ENCODE results near the gene CDR2.
"Not testable (repeated sequence)": the region's sequence is repeated elsewhere in the genome, so short reads cannot be mapped to it uniquely, and the experiment has no call there.

The CDR2 gene

DNA sequence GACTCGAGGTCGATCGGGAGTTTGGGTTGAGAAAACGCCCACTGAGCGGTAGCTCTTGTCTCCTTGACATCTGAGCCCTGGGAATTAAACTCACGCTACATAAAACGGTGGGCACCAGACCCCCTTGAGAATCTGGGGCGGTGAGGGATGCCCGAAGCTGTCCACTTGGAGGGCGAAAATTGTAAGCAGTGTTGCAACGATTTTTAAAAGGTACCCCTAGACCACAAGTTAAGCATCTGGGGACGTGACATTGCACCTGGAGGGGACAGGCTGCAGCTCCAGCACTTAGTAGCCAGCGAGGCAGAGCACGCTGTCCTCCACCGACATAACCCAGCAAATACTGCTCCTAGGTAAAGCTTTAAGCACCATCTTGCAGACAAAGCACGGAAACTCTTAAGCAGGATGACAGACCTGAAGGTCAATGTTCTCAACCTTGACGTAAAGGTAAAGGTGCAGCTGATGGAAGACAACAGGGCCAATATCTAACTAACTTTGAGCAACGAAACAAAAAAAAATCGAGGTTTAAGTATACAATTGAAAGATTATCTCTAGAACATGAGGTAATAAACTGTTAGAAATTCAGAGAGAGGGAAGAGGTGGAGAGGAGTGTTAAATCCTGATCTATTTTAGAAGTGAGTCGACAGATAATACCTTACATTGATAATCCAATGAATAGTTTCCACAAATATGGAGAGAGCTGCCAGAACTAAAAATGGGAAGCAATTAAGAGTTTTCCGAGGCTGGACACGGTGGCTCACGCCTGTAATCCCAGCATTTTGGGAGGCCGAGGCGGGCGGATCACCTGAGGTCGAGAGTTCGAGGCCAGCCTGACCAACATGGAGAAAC is 921 bp upstream of the CDR2 start:
- no peak for DNase-seq

DNA sequence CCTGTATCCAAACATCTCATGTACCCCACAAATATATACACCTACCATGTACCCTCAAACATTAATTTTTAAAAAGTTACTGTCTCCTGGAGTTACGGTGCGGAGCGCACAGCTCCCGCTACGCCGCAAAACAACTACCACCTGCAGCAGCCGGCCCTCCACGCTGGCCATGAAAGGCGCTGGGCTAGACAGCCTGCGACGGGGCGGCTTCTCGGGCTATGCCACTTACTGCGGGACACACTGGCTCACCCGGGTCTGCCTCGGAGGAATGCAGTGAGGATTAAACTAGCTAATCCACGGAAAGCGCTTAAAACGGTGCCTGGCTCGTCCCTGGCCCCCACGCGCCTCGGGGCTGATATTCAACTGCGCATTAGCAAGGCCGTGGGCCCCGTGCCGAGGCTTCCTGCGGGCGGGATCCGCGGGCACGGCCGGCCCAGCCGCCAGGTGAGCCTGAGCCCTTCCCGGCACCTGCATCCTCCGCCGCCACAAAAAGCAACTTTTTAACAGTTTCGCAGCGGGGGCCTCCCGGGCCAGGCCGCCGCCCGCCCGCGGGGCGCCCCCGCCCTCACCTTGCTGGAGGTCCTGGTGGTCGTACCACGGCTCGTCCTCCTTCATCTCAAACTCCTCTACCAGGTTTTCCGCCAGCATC is 633 bp downstream of the CDR2 start:
- no peak for DNase-seq

DNA sequence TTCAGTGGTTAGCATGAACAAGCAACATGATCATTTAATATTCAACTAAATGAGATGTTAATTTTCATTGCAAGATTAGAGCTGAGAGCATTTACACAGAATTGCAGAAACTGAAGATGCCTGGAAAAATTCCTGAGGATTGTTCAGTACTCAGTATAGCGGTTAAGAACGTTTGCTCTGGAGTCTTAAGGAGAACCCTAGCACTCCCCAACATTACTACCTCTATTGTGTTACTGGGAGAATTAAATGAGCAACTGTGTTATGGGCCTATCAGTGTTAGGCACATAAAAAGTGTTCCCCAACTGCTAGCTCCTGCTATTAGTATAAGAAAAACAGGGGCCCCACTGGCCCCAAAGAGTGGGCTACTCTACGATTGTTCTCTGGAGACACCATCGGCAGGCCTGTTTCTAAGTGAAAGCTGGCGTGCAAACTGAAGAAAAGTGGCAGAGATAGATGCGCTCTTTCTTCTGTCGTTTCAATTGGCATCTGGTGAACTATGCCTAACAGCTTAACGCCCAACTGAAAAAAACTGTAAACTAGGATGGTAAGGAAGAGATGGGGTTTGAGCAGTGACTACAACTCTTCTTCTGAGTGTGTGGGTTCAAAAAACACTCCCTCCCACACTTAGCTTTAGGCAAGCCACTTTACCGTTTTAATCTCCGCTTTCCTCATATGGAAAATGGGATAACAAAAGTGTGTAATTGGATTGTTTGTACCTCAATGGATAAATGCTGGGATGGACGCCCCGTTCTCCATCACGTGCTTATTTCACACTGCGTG is 1.3 kb downstream of the CDR2 start:
- peak; percentile 24 for DNase-seq

DNA sequence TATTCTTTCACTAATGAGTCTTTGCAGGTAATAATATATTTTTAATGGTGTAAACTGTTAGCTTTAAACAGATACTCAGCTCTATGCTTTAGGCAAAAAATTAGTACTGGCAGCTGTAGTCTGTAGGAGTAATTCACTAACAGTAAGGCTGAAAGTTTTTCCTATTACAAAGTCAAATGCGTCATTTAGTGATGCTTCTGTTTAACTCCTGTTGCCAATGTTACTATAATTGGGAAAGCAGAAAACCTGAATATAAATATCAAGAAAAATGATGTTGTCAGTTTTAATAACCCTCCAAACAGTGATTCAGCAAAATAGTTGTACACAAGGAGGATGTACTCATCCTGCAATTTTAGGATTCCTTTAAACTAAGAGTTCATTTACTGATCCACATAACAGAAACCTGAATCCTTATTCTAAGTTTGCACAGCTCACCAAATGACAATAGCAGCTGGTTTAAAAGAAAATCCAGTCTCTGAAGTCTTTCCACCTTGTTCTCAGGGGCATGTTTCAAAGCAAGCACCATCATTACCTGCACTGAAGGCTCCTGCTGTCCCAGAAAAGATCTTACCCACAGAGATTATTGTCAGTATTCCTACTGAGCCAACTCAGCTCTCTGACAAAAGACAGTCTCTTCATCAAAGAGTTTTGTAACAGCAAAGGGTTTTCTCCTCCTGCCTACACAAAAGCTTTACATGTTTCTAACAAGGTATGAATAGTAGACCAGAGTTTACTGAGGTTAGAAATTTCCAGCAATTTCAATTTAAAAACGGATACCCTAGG is 4.2 kb downstream of the CDR2 start:
- peak; percentile 46 for DNase-seq

DNA sequence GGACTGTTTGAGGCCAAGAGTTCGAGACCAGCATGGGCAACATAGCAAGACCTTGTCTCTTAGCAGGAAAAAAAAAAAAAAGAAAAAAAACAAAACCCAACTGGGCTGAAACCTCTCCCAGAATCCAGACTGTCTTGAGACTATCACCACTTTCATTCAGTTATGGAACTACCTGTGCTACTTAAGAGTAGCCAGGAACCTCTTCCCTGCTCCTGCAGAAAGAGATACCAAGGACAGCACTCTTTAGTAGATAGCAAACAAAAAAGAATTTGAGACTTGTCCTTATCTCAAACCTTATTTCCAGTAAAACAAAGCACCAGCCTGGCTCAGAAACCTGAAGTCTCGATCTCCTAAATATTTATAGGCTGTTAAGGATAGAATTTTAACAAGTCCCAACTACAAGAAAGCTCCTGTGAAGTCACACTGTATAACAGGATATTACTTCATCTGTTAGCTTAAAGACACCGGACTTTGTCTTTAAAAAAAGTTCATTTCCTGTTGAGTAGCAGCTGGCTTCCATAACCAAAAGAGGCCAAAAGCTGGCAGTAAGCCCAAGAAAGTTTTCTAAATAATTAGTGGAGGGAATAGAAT is 5.1 kb downstream of the CDR2 start:
- peak; percentile 36 for DNase-seq

DNA sequence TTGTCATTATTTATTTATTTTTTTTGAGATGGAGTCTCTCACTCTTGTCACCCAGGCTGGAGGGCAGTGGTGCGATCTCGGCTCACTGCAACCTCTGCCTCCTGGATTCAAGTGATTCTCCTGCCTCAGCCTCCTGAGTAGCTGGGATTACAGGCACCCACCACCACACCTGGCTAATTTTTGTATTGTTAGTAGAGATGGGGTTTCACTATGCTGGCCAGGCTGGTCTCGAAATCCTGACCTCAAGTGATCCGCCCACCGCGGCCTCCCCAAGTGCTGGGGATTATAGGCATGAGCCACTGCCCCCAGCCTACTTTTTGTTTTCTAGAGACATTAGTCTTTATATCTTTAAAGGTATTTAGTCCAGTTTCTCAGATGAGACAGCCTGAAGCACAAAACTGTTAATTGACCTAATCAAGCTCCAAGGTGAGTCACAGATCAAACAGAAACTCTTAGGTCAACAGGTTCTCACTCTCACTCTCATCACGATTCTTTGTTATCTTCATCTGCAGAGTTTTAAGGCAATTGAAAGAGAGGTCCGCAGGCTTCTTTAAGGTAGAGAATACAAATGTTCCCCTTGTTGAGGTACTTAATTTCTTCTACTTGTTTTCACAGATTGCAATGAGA is 6.1 kb downstream of the CDR2 start:
- DNase-seq: not testable (repeated sequence)

DNA sequence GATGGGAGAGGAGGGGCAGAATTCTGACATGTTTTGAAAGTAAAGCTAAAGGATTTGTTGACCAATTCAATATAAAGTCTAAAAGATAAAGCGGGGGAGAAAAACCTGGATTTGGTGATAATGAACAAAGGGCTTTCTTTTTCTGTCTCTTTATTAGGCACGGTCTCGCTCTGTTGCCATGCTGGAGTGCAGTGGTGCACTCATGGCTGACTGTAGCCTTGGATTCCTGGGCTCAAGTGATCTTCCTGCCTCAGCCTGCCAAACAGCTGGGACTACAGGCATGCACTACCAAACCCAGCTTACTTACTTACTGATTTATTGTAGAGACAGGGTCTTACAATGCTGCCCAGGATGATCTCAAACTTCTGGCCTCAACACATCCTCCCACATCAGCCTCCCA is 7.5 kb downstream of the CDR2 start:
- DNase-seq: peak; percentile 33

DNA sequence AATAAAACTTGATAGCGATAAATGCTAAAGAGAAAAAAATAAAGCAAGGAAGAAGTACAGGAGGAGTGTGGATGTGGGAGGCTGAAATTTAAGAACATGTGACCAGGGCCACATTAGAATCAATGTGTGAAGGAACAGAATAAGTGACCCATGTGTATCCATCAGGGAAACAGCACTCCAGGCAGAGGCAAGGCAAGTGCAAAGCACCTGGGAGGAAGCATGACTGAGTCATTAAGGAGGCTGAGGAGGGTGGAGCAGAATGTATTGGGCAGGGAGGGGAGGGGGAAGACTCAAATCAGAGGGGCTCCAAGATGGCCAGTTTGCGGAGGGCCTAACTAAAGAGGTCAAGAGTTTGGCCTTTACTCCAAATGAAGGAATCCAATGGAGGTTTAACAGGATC is 8.0 kb downstream of the CDR2 start:
- DNase-seq: no peak

DNA sequence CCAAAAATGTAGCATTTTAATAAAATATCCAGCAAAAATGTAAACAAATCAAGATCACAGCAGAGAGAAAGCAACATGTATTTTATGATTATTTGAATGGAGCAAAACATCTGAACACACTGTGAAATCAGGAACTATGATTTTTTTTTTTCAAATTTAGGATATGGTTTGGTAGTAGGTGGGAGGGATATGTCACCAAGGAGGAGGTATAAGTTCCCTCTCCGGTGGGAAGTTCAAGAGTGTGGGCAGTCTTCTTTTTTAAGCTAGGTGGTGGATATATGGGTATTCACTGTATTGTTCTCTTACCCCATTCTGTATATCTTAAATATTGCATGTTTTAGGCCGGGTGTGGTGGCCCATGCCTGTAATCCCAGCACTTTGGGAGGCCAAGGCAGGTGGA is 10.2 kb downstream of the CDR2 start:
- DNase-seq: no peak

DNA sequence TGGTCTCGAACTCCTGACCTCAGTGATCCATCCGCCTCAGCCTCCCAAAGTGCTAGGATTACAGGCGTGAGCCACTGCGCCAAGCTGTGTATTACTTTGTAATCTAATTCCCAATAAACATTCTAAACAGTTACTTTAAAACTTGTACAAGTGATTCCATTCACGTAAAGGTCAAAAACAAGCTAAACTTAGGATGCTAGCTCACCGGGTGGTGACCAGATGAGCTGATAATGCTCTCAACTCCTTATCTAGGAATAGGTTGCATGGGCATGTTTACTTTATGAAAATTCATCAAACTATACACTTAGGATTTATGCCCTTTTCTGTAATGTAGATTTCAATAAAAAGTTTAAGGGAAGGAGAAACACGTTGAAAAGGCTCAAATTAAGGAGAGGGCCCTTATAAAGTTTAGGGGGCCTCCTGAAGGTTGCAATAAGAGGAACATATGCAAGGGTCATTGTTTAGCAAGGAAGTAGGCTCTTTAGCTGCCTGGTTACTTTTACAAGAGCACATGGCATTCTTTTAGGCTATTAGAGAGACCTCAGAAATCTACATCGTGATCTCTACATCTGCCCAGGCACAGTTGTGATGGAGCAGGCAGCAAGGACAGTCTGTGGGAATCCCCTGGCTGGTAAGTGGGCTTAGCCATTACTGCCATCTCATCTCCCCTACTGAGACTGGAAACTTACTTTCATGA is 13.3 kb downstream of the CDR2 start:
- DNase-seq: no peak

DNA sequence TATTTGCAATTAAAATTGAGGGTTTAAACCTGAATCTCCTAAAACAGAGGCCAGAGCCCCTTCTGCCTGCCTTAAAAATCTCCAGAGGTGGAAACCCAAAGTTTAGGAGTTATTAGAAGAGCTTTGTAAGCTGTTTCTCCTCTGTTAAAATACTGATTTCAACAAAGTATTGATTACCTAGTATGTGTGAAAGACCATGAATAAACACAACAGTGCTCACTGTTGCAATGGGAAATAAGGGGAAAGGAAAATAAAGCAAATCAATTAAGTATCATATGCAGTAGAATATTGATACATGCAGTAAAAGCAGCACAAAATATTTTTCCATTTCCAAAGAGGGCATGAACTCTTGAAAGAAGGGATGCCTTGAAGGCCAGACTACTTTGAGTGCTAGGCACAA is 14.7 kb downstream of the CDR2 start:
- DNase-seq: no peak

DNA sequence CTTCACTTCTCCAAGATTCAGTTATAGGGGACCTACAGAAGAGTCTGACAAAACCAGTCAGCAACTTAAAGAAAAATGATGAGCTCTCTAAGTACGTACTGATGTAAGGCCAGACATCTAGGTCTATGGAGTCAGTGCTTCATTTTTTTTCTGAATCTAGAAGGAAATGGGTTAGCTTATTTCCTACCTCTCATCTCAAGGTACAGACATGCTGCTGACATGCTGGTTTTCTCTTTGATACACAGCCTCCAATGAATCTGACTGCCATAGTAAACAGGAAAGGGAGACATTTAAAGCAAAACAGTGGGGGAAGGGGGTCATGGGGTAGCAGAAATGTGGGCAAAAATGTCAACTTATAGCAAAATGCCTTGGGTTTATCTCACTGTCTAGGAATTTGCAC is 16.4 kb downstream of the CDR2 start:
- no peak for DNase-seq

DNA sequence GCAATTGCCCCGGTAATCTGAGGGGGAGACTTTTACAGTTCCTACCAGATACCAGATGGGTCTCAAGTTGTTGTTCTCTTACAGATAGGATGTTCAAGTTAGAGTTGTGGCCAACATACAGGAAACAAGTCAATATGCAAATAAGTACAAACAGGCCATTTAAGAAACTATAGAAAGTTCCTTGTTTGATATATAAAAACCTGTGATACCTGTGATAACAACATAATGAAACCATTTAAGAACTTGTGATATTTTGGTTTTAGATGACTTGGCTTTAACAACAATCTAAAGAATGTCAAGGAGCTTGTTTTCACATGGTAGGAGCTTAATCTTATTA is 16.8 kb downstream of the CDR2 start:
- DNase-seq: no peak

DNA sequence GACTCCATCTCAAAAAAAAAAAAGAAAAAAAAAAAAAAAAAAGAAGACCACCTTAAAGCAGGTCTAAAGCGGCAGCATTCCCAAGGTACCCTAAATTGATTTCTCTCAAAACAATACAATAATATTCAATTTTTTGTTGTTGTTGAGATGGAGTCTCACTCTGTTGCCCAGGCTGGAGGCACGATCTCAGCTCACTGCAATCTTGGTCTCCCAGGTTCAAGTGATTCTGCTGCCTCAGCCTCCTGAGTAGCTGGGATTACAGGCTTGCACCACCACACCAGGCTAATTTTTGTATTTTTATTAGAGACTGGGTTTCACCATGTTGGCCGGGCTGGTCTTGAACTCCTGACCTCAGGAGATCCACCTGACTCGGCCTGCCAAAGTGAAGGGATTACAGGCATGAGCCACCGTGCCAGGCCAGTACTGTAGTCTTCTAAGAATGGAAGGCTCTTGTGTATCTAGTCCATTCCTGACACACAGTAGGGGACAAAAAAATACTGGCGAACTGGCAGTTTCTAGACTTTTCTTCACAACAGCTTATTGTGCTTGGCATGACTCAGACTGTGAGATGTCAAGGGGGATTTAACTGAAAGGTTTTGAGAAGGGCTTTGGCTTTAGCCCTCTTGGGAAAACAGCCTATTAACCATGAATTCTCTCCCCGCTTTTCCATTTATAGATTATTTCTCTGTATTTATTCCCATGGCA is 17.3 kb downstream of the CDR2 start:
- no peak for DNase-seq

DNA sequence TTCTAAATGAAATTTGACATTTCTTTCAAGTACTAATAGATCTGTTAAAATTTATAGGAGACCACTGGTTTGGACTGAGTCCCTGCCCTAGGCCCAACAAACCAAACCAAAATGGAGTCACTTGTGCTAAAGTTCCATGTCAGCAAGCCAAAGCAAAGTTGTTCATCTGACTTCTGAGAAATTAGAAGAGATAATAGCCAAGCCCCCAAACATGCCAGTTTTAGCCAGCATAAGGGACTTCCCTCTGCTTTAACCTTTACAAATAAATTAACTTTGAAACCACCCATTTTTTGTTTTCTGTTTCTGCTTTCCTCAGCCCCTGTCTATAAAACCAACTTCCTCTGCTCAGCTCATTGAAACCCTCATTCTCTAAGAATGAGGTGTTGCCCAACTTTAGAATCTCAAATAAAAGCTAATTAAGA is 18.9 kb downstream of the CDR2 start:
- DNase-seq: no peak

DNA sequence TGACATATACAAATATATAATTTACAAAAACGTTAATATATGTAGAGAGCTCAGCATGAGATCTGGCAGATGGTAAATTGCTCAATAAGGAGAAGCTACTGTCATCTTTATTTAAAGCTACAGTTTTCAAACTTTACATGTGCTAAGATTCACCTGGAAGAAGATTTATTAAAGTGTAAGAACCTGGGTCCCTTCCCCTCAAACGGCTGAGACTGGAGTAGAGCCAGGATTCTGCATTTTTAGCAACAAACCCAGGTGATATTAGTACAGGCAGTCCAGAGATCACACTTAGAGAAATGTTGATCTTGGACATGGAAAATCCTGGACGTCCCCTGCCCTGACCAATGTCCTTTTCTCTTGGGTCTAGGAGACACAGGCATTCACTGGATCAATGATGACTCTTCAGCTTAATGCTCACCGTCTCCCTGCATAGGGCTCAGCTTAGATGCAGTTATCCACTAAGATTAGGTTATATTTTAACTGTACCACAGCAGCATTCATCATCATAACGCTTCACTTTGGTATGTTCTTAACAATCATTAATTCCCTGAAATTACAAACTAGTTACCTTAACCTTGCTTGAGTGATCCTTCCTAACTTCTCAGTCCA is 20.4 kb downstream of the CDR2 start:
- DNase-seq: peak; percentile 96

DNA sequence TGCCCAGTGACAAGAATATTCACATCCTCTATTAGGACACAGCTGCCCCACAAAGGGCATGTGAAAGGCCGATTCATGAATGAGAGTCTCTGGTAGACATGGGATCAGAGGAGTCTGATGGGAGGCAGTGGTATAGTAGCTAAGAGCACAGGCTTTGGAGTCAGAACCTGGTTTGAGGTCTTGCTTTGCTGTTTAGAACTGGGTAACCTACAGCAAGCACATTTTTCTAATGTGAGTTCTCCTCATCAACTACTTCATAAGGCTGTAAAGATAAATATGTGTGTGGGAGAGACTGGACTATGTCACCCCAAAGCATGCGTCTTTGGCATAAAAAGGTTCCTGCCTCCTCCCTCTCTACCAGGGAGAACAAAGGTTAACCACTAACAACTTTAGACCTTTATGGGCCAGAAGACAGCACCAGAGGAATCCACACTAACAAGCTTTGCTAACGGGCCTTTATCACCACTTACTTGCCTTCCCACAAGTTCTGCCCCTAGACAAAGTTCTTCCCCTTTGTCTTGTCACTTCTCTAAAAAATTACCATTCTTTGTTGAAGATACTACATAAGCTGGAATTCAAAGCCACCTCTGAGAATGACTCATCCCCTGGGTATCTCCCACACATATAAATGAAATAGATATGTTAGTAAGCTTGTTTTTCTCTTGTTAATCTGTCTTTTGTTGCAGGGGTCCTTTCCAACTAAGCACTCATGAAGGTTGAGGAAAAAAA is 21.1 kb downstream of the CDR2 start:
- peak; percentile 96 for DNase-seq

DNA sequence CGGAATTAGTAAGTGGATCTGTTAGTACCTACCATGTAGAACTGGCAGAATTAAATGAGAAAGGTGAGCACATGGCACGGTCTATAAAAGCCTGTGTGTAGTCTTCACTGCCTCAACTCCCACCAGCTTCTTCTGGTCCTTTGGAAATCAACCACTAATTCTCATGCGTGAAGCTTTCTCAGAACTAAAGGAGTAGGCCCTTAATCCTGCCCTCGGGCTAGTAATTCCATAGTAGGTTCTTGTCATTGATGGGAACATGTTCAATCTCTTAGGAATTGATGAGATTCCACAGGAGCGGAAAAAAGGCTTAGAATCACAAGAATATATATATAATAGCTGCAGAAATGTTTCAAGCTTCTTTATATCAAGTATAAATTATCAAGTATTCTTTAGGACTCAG is 21.7 kb downstream of the CDR2 start:
- DNase-seq: no peak

DNA sequence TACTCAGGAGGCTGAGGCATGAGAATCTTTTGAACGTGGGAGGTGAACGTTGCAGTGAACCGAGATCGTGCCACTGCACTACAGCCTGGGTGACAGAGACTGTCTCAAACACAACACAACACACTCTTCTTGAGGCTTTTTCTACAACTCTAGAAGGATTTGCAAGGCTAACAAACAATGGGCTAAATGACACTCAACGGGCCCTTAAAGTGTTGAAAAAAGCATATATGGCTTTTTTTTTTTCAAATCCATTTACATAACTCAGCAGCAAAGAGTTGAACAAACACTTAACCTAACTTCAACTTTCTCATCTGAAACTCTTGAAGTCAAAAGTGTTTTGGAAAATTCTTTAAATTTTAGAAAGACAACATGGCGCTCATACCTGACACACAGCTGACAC is 22.3 kb downstream of the CDR2 start:
- no peak for DNase-seq

DNA sequence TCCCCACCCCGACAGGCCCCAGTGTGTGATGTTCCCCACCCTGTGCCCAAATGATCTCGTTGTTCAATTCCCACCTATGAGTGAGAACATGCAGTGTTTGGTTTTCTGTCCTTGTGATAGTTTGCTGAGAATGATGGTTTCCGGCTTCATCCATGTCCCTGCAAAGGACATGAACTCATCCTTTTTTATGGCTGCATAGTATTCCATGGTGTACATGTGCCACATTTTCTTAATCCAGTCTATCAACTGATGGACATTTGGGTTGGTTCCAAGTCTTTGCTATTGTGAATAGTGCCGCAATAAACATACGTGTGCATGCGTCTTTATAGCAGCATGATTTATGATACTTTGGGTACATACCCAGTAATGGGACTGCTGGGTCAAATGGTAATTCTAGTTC is 23.4 kb downstream of the CDR2 start:
- DNase-seq: not testable (repeated sequence)
